HG03354 (cell line): ENCODE results near the gene SRSF4.
"Not testable (repeated sequence)": the region's sequence is repeated elsewhere in the genome, so short reads cannot be mapped to it uniquely, and the experiment has no call there.

Experiments
- ATAC-seq: cut with Tn5 transposase; IDR thresholded peaks from one replicate; pipeline ENCODE4 v1.9.1; 2021; ENCODE audit warnings: mild to moderate bottlenecking; ENCODE audit not compliant: unreplicated experiment, poor library complexity, severe bottlenecking

Gene SRSF4

DNA sequence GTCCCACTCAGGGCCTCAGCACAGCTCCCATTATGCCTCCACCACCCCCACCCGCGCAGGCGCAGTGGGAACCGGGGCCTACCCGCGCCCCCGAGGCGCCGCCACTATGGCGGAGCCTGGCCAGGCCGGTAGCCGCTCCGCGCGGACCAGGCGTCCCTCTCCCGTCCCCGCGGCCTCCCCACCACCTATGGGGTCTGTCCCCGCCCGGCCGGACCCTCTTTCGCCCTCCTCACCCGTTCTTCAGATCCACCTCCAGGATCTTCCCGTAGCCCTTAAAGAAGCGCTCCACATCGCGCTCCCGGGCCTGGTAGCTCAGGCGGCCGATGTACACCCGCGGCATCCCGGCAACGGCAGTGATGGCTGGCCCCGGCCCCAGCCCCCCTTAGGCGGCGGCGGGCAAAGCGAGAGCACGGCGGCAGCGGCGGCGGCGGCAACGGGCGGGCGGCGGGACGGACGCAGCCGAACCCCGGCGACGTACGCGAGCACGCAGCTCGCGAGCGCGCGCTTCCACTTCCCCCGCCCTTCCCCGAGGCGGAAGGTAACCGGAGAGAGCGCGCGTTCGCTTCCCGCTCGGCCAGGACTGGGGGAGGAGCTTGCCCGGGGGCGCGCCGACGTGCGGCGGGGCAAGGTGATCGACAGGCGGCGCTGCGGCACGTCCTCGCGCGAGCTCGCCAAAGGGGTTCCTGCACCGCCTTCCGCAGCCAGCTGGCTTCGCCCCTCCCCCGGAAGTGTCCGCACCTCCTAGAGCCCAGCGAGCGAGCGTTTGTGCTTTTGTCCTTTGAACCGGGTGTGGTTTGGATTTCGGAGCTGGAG lies at the start of gene SRSF4:
Gene SRSF4 (minus strand): TSS at position 488 of the 813 bp plus-strand sequence. CDS start 148 bp downstream, at position 340.
- ATAC-seq, result peak; percentile 92

DNA sequence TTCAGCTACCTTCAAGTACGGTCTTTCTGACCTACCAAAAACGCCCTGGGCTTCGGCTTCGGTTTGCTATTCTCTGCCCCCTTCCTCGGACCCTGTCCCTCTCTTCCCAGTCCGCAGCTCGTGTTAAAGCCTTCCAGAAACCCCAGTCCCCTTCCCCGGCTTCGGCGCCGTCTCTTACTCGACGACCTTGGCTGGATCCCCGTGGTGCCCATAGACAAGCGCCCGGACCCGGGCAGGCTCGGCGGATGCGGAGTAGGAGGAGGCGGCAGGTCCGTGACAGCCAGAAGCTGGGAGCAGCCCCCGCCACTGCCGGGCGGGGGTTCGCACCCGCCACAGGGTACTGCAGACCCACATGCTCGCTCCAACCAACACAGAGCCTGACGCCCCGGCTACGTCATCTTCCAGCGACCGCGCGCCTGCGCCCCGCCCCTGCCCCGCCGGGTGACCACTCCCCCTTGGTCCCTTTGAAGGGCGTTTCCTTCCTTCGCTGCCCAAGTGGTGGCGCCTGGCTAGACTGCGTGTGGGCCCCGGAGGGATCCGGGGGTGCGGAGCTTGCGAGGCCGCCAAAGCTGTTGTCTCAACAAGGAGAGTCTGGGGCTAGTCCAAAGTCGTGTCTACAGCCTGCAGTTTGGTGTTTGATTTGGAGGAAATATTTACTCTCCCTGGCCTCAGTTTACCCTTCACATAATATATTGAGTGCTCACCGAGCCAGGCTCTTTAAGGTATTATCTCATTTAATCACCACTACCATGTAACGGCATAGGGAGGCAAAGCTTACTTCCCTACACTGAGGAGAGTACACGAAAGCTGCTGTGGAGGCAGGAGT lies 49.1 kb upstream of the SRSF4 start, which contains the start of gene MECR:
Gene MECR (minus strand): TSS at position 382 of the 826 bp plus-strand sequence. CDS start 28 bp downstream, at position 354.
- peak; percentile 95 for ATAC-seq

DNA sequence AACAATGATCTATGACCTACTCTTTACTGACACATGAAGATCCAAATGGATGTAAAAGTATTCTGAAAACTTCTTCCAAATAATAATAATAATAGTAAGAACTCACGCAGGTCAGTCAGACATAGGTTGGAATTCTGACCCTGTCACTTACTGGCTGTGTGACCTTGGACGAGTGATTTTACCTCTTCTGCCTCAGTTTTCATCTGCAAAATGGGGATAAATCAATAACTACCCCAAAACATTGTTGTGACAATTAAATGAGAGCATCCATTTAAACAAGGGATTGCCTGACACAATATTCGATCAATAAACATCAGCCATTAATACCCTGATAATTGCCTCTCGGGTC lies 48.5 kb upstream of the SRSF4 start:
- ATAC-seq, result no peak

DNA sequence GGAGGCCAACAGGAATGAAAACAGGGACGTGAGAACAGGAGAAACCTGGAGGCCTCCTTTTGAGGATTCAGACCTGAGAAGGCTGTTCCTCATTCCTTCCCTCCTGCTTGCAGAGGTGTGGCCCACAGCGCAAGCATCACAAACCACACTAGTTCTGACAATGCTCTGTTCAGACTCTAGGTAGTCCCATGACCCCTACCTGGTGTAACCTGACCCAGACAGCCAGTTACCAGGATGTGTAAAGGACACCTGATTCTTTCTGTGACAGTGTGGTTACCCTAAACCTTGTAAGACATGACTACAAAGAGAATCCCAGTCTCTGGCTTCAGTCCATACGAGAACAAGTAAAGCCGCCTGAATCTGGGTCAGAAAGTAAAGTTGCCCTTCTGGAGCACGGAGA lies 45.8 kb upstream of the SRSF4 start:
- ATAC-seq, result no peak

DNA sequence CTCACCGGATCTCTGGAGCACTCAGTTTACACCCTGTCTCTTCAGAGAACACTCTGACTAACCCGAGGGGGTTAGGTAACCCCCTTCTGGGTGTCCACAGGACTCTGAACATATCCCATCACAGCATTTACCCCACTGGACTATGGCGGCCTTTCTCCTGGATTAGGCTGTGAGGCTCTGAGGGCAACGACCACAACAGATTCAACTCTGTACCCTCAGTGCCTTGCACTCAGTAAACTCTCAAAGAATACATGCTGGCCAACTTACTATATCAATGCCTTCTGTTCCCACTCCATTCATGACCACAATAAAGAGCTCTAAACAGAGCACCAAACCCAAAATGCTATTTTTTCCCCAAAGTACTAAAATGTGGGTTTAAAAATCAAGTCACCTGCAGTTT lies 43.7 kb upstream of the SRSF4 start:
- ATAC-seq, result no peak

DNA sequence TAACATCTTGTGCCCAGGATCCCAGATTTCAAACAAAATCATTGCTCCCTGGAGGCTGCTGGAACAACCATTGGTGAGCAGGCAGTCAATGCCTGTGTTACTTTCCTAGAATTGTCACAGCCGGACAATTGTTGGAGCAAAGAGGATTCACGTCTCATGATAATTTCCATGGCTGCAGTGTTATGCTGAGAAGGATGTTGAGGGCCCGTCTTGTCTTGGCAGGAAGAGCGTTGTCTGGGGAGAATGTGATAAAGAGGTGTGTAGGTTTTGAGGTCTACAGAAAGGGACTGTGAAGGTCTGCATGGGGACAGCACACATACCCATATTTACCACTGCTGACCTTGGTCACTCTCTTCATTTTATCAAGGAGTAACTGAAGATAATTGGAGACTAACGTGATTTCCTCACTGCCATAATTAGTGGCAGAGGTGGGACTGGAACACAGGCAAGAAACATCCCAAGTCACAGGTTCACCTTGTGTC lies 42.7 kb upstream of the SRSF4 start:
- ATAC-seq, result no peak

DNA sequence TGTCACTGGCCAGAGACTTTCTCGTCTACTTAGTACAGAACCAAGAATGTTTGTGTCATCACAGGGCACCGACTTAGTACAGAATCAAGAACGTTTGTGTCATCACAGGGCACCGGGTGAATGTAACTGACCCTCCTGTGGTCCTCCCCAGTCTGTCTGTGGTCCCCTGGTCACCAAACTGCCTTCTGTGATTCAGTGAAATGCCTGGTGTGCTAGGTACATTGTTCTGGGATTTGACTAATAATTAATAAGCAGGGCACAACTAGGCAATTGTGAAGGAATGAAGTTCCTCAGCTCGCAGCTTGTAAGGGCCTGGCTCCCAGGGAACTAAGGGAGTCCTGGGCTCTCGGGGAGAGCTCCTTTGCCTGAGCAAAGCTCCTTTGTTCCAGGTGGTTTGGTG lies 41.8 kb upstream of the SRSF4 start:
- ATAC-seq, result no peak

DNA sequence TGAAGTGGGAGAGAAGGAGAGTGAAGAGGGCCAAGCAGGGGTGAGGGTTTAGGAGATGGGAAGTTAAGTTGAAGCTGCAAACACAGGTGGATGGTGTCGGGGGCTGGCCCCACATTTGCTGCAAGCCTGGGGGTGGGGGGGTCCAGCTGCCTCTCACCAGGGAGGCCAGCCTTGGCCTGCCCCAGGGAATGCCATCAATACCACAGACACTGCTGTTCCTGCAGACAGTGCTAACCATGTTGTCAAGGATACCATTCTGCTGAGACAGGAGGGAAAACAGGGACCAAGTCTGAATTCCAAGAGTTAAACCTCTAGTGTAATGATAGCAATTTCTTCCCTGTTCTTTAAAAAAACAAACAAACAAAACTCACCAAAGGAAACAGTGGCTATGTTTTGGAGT lies 41.0 kb upstream of the SRSF4 start:
- ATAC-seq, result no peak

DNA sequence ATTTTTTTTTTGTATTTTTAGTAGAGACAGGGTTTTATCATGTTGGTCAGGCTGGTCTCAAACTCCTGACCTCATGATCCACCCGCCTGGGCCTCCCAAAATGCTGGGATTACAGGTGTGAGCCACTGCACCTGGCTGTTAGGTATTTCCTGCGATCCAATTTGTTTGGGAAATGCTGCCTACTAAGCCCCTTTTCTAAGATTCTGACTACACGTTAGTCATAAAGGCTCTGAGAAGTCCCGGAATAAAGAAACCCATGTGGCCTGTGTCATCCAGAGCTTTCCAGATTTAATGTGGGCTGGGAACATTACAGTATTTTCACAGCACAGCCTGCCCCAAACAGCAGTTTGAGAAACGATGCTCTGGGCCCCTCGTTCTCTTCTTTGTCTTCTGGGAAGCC lies 40.6 kb upstream of the SRSF4 start:
- not testable (repeated sequence) for ATAC-seq

DNA sequence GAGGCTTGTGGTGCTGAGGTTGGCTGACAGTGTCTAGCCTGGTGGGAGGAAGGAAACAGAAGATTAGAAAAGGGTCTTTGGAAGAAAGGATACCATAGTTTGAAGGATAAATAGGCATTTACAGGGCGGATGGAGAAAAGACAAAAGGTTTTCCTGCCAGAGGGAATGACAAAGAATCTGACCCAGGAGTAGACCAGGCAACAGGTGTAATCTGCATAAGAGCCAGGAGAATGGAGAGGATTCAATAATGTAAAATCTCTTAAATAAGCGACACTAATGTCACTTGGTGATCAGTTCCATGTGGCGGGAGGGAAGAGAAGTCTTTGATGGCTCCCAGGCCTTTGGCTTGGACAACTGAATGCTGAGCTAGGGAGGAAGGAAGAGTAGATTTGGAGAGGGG lies 39.6 kb upstream of the SRSF4 start:
- no peak for ATAC-seq

DNA sequence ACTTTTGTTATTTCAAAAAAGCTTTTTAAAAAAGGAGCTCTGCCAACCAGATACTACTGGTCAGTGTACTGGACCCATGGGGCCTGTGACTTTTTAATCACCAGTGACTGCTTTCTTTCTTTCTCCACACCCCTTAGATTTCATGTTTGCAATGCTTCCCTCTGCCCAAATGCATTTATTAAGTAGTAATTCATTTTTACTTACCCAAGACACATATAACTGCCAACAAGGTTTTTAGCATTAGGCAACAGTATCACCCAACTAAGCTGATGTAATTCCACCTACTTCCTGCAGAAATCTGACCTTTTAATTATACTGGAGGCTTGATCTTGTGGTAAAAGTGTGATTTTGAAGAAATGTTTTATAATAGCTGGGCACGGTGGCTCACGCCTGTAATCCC lies 36.5 kb upstream of the SRSF4 start:
- ATAC-seq, result no peak

DNA sequence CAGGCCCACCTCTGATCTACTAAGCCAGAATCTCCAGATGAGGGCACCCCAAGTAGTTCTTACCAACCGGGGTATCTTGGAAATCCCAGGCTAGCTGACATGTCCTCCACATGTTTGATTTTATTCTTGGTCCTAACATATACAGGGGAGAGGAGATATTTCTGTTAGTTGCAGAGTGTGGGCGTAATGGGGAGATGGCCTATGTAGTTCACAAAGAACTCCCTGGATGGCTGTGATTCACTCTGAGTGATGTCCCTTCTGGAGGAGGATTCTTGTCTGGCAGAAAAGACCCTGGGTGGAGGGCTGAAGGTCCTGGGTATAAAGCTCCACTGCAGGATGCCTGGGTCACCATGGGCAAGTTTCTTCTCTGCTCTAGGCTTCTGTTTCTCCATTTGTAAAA lies 35.9 kb upstream of the SRSF4 start:
- no peak for ATAC-seq

DNA sequence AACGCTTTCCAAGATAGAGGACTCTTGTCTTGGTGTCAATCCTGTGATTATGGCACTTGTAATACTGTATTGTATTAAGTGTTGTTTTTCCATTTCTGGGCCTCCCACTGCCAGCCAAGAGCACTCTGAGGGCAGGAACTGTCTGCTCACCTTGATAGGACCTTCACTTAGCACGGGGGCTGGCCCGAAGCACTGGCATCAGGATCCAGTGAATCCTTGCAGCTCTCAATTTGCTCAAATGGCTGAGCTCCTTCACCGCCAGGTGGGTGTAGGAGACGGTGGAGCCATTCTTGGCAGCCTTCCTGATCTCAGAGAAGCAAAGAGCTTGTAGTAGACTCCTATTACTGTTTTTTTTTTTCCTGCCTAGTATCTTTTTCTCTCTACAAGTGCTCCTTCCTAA lies 31.4 kb upstream of the SRSF4 start:
- ATAC-seq, result no peak

DNA sequence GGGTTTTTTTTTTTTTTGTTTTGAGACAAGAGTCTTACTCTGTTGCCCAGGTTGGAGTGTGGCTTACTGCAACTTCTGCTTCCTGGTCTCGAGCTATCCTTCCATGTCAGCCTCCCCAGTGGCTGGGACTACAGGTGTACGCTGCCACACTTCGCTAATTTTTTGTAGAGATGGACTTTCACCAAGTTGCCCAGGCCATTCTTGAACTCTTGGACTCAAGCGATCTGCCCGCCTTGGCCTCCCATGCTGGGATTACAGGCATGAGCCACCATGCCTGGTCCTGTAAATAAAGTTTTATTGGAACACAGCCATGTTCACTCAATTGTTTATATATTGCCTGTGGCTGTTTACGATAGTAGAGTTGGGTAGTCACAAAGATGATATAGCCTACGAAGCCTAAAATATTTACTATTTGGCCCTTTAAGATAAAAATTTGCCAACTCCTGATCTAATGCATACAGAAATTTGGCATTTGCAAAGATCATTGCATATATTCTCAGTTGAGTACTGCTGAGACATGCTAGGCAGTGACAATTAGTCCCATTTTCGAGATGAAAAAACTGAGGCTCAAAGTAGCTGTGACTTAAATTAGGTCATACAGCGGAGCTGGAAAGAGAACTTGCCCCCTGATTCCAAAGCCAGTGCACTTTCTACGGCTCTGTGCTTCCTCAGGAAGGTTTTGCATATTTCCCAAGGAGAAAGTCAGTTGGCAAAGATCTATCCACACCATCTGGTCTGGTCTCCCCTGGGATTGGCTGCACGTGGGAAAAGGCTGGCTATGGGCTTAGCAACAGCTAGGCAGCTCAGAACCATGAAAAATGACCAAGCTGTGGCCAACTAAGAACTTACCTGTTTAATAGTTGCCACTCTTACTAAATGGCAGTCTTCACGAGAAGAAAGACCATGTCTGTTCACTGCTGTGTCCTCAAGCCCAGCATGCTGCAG lies 29.7 kb upstream of the SRSF4 start:
- ATAC-seq, result no peak

DNA sequence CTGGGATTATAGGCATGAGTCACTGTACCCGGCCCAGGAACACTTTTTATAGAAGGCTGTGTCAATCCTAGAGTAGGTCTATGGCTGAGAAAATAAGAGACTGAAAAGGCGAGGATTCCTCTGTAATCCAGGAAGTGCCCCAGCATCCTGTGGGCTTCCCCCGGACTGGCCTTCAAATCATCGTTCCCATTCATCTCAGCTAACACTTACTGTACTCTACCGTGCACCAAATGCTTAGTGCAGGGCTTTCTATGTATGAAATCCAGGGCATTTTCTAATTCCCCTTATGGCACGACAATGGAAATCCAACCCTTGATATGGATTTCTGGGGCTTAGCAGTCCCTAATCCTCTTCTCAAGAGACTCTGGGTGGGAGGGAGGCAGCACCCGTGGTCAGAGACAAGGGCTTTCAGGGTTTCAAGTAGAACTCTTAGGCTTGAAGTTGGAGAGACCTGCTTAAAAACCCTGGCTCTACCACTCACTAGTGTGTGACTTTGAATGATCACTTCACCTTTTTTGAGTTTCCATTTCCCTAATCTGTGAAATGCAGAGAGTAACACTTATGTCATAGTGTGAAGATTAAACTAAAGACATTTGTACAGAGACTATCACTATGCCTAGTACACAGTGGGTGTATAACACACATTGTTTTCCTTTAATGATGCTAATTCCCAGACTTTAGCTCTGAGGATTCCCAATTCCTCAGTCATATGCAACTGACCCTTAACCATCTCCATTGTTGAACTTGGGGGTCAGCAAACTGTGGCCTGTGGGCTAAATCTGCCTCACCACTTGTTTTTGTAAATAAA lies 28.8 kb upstream of the SRSF4 start:
- no peak for ATAC-seq

DNA sequence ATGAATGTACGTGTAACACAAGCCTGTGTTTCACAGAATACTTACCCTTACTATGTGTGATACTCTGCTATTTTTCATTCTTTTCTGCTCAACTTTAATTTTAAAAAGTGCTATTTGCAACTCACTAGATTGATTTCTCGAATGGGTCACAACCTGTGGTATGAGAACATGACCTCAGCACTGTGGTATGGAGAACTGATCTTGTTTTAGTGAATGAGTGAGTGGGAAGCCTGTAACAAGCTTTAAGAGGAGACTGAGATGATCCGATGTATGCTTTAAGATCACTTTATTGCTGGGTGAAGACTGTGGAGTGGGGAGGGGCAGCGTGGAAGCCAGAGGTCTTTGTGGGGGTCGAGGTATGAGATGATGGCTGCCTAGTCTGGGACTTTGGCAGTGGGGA lies 27.5 kb upstream of the SRSF4 start:
- ATAC-seq, result no peak

DNA sequence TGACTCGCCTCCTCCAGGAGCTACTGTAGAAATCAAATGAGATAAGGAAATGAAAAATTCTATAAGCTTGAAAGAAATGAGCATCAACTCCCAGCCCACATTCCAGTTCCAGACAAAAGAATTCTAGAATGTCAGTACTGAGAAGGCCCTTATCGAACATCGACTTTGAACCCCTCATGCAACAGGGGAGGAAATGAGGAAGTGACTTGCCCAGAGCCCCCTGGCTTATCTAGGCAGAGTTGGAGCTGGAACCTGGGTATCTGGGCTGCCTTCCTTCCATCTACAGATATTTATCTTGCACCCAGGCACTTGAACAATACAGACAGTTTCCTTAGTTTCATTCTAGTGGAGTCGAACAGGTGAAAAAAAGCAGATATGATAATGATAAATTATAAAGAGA lies 26.7 kb upstream of the SRSF4 start:
- no peak for ATAC-seq

DNA sequence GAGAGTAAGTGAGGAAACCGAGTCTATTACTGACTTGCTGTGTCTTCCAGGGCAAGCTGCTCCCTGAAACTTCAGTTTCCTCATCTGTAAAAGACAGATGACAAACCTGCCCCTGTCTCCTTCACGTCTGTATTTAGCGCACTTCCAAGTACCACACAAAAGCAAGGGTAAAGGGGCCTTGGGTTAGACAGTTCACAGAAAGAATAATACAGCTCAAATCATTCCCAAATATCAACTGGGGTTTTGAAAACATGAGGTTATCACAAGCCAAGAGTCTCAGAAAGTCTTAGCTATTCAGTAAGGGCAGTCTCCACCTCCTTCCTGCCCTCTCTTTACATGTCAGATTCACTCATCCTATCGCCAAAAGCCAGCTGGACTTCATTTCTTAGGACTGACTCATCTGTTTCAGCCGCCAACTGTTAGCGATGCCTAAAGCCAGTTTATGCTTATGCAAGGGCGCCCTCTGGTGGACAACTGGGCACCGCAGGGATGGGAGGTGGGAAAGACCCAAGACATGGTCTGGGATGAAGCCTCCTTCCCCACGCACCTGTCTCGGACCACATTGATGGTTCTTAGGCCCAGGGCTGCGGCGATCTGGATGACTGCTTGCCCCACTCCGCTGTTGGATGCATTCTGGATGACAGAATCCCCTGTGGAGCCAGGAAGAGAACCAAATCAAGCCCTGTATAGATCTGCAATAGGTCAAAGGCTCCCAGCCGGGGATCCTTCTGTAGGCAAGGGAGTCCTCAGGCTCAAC lies 21.1 kb upstream of the SRSF4 start:
- peak; percentile 74 for ATAC-seq
